IPS DF 19.7 (cell line): ENCODE results near the gene MPND.
"Not testable (repeated sequence)": the region's sequence is repeated elsewhere in the genome, so short reads cannot be mapped to it uniquely, and the experiment has no call there.

ENCODE experiments used
- DNase-seq: peaks from one replicate; pipeline ENCODE4 v3.0.0-alpha.2; 2013; ENCODE audit warnings: low read depth, low spot score

MPND gene

DNA sequence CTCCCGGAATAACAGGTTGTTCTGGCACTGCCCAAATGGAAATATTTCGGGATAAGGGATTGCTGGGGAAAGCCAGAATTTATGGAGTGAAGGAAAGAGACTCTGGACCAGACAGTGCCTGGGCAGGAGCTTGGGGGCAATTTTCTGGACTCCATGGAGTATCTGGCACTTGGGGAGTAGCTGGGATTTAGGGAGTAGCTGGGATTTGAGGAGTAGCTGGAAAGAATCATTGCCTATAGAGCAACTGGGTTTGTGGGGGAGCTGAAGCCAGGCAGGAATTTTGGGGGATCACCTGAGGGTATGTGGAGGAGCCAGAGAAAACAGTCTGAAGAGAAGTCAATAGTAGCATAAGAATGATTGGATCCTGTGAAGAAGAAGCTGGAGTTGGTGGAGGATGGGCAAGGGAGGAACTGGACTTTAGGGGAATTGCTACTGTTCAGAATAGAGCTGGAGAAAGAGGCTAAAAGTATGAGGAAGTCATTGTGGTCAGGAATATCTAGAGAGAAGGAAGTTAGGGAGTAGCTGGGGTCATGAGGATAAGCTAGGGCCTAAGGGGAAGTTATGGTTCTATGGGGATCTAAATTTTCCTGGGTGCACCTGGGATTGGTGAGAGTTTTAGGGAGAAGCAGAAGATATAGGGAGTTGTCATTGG is 24.2 kb upstream of the MPND start:
- no peak for DNase-seq

DNA sequence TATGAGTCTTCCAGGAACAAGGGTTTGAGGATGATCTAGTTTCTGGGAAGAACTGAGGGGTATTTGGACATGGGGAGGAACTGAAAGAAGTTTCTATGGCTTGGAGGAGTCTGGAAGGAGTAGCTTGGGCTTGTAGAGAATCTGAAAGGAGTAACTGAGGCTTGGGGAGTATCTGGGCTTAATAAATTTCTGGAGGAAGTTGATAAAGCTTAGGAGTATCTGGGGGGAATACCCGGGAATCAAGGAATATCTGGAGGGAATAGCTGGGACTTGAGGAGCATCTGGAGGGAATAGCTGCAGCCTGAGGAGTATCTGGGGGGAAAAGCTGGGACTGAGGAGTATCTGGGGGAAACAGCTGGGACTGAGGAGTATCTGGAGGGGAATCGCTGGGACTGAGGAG is 22.9 kb upstream of the MPND start:
- DNase-seq, result no peak

DNA sequence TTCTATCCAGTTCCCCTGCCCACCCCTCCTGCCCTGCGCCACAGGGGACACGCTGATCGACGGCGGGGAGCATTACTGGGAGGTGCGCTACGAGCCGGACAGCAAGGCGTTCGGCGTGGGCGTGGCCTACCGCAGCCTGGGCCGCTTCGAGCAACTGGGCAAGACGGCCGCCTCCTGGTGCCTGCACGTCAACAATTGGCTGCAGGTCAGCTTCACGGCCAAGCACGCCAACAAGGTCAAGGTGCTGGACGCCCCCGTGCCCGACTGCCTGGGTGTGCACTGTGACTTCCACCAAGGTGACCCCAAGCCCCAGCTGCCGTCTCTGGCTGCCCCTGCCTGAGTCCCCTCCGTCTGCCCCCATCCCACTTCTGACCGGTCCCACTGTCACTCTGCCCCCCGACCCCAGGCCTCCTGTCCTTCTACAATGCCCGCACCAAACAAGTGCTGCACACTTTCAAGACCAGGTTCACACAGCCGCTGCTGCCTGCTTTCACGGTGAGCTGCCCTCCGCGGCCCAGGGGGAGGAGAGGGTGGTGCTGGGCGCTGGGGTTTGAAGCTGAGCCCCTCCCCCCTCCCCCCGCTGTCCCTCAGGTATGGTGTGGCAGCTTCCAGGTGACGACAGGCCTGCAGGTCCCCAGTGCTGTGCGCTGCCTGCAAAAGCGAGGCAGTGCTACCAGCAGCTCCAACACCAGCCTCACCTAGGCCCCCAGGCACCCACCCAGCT is 20.3 kb upstream of the MPND start:
- no peak for DNase-seq

DNA sequence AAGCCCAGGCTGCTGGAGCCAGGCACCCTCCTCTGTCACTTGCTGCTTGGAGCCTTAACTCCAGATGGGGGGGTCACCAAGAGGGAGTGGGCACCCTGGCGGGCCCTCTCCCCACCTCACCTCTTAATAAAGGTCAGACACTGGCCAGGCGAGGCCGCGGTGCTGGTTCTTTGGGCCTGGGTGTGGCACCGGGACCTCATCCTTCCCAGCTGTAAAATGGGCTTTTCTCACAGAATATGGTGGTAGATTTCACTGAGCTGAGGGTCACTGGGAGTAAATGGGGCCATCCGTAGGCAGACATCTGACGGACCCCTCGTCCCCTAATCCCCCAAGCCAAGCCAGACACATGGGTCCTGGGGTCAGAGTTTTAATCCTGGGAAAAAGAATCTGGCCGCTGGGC is 19.7 kb upstream of the MPND start:
- no peak for DNase-seq

DNA sequence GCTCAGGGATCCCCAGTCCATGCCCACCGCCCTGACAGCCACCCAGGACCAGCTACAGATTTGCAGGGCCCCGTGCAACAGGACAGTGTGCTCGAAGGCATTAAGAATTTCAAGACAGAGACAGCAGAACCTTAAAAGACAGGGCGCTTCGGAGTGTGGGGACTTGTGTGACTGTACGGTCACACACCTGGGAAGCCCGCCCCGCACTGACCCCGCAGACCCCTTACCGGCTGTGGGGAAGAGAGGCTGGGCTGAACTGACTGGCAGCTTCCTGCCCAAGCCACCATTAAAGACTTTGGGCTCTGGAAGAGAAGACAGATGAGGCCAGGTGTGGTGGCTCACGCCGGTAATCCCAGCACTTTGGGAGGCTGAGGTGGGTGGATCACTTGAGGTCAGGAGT is 19.1 kb upstream of the MPND start:
- no peak for DNase-seq

DNA sequence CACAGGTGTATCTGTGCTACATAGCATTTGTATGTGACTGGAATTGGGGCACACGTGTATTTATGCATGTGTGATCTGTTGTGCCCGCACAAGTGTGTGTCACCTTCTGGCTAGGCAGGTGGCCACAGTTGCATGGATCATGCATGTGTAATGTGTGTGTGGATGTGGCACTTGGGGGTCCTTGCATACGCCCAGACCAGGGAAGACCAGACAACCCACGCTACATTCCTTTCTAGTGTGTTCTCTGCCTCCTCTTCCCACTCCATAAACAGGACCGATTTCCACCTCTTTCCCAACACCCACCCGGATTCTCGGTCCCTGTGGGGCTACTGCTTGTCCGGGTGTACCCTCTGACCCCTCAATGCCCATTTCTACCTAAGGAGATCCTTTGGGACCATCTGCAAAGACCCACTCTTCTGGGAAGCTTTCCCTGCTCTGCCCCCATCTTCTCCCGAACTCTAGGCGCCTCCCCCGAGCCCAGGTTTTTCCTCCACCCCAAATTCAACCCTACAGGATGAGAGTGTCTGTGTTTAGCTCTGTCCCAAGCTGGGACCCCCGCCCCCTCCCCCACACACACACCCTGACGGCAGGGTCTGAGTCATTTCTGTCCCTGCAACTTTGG is 17.0 kb upstream of the MPND start:
- DNase-seq, result no peak

DNA sequence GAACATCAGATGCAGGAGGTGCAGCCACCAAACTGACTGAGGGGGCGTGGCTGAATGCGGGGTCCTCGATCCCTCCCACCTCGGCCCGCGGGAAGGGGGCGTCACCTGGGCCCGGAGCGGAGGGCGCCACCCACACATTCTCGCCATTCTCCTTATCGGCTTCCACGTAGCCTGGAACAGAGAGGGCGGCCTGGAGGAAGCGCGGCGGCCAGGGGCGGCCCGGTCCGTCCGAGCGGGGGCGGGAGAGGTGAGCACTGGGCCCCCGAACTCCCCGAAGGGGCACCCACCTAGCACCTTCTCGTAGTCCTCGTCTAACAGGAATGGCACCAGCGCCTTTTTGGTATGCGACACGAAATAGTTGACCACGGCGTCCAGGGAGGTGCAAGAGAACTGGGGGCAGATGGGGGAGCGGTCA is 16.5 kb upstream of the MPND start:
- no peak for DNase-seq

DNA sequence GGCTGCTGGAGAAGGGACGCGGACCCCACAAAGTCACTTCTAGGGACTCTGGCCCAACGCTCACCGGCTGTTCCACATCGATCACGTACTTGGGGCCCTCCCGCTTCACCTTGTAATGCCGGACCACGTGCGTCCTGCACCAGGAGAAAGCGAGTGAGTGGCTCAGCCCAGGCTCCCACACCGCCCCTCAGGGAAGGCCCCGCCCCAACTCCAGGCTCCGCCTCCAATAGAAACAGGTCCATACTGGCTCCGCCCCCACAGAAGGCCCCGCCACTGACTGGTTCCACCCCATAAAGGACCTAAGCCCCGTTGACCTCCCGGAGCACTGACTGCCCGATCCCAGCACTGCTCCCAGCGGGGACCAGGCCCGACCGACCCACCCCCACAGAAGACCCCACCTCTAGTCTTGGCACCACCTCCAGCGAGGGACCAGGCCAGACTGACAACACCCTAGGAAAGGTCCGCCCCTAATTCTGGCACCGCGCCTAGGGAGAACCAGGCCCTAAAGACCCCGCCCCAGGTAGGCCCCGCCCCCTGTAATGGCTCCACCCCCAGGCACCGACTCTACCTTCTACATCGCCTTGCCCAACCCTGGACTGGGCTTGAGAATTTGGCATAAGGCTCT is 16.0 kb upstream of the MPND start:
- DNase-seq, result no peak

DNA sequence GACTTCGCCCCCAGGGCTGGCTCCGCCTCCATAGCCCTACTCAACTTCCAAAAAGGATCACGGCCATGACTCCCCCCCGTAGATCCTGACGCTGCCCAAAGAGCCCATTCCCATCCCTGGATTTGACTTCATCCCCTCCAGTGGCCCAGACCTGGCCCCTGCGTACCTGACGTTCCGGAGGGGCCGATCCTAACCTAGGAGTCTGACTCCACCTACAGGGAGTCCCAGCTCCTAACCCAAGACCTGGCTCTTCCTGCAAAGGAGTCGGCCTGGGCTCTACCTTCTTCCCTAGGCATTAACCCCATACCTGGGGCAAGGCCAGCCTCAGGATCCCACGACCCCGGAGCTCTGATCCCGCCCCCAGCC is 15.5 kb upstream of the MPND start:
- no peak for DNase-seq

DNA sequence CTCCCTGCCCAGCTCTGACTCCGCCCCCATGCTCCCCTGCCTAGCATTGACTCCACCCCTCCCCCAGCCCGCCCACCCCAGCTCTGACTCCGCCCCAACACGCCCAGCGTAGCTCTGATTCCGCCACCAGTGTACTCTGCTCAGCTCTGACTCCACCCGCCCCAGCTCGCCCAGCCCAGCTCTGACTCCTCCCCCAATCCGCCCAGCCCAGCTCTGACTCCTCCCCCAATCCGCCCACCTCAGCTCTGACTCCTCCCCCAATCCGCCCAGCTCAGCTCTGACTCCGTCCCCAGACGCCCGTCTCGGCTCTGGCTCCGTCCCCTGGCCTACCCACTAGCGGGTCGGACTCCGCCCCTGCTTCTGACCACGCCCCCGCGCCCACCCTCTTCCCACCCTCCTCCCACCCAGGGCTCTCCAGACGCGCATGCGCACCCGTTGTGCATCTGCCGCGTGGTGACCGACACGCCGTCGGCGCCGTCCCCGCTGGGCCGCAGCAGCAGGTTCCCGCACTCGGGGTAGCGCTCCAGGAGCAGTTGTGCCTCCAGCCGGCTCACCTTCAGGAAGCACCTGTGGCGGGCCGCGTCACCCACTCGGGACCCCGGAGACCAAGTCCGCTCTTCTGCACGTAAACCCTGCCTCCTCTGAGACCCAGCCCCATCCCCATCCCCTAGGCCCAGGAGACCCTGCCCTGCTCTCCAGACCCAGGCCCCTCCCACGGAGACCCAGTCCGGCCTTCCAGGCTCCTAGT is 14.9 kb upstream of the MPND start:
- no peak for DNase-seq

DNA sequence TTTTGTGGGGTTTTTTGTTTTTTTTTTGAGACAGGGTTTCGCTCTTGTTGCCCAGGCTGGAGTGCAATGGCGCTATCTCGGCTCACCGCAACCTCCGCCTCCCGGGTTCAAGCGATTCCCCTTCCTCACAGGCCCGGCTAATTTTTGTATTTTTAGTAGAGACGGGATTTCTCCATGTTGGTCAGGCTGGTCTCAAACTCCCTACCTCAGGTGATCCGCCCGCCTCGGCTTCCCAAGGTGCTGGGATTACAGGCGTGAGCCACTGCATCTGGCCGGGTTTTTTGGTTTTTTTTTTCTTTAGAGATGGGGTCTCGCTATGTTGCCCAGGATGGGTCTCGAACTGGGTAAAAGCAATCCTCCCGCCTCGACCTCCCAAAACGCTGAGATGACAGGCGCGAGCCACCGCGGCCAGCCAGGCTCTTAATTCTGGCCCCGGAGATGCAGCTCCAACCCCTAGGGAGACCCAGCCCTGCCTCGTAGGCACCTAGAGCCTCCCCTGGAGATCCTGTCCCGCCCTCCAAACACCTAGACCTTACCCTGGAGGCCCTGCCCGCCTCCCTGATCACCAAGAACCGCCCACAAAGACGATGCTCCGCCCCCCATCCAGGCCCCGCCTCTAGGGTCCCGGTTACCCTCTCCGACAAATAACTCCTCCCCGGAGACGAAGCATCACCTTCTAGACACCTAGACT is 14.2 kb upstream of the MPND start:
- not testable (repeated sequence) for DNase-seq

DNA sequence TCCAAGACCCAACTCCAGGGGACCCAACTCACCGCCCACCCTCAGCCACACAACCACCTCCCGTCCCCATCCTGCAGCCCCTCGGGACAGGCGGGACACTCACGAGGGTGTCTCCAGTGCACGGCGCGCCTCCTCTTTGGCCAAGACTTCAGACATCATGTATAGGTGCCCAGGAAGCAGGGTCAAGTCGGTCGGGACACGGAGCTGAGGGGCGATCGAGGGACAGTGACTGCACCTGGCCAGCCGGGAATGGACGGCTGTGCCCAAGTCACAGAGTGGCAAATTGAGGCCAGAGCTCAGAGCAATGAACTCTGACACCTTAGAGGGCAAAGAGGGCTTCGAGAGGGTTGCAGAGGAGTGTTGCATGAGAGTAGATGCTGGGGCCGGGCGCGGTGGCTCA is 13.5 kb upstream of the MPND start:
- no peak for DNase-seq

DNA sequence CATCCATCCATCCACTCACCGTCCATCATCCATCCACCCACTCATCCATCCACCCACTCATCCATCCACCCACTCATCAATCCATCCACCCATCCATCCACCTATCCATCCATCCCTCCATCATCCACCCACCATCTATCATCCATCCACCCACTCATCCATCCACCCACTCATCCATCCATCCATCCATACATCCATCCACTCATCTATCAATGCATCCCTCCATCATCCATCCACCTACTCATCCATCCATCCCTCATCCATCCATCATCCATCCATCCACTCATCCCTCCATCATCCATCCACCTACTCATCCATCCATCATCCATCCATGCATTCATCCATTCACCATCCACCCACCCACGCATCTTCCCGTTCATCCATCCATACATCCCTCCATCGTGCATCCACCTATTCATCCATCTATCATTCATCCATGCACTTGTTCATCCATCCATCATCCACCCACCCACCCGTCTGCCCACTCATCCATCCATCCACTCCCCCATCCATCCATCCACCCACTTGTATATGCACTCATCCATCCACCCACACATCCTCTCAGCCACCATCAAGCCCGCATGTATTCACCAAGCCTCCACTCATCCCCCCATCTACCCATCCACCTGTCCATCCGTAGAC is 8.3 kb upstream of the MPND start:
- DNase-seq, result no peak

DNA sequence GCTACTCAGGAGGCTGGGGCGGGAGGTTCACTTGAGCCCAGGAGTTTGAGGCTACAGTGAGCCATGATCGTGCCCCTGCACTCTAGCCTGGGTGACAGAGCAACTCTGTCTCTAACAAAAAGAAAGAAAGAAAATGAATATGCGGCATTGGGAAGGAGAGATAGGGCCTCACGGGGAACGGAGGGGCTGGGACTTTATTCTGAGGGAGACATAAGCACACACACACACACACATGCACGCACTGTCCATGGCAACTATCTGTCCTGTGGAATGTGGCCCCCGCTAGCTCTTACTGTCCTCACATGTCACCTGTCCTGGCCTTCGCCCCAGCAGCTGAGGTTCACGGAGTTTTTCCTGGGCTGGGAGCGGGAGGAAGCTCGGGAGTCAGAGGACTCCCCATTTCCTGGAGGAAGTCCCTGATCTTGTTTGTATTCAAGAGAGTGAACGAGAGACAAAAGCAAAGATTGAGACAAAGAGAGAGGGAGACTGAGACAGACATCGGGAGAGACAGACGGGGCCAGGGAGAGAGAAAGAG is 5.4 kb upstream of the MPND start:
- no peak for DNase-seq

DNA sequence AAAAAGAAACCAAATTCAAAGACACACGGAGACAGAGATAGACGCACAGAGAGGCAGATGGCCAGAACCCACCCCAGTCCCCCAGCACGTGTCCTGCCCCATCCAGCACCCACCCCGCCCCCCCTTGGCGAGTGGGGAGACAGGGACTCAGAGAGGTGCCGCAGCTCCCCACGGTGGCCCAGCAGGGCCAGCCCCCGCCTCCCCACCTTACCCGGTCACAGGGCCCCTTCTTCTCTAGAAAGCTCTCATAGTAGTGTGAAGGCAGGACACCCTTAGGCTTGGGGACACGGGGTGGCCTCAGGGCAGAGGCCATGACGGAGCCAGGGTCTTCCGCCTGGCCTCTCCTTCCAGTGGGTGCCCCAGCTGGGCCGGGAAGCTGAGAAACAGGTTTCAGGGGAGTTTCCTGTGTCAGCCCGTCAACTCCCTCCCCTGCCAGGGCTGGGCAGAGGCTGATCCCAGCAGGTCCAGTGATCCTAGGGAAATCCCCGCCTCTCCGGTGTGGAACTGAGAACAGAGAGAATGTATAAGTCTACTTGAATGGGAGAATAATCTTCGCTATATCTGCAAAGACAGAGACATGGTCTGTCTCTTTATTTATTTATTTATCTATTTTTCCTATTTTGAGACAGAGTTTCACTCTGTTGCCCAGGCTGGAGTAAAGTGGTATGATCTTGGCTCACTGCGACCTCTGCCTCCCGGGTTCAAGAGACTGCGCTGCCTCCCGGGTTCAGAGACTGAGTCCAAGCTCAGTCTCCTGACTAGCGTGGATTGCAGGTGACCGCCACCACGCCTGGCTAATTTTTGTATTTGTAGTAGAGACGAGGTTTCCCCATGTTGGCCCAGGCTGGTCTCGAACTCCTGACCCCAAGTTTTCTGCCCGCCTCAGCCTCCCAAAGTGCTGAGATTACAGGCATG is 4.7 kb upstream of the MPND start, which contains the start of gene STAP2:
Gene STAP2 (minus strand): TSS at position 387 of the 915 bp plus-strand sequence. CDS start 74 bp downstream, at position 313.
- no peak for DNase-seq

DNA sequence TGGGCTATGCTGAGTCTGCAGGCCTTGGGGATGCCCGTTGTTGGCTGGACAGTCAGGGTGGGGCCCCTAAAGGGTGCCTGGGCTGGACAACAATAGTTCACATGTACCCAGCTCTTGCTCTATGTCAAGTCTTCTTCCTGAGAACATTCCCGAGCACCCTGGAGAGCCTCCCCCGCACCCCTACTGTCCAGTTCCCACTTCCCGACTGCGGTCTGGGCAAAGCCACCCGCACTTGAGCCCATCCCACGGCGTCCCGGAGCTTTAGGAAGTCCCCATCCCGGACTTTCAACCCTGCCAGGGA is 1.1 kb upstream of the MPND start:
- no peak for DNase-seq

DNA sequence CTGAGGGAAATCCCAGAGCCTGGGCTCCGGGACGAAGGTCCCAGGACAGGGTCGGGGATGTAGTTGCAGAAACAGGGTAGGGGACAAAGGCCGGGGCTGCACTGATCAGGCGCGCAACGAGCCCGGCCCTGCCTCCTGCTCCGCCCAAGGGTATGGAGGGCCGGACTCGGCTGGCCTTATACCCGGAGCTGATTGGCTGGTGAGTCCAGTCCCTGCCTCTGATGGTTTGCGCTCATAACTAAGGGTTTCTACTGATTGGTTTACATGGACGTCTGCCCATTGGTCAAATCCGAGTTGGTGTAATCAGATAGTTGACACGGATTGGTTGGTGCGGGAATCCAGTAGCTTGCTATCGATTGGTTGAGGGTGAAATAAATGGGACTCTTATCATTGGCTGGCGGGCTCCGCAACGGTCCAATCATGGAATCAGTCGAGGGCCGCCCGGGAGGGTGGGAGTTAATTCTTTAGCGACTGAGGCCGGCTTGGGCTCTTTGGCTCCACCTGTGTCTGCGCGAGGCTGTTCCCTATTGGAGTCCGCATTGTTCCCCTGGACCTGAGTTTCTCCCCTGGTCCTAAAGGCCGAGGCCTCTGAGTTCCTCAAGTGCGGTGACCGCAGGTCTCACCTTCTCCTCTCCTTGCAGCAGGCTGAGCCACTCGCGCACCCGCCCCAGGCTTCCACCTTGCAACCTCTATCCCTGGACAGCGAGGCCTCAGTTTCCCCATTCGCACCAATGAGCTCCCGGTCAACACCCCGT is 570 bp upstream of the MPND start:
- DNase-seq, result peak; percentile 100

DNA sequence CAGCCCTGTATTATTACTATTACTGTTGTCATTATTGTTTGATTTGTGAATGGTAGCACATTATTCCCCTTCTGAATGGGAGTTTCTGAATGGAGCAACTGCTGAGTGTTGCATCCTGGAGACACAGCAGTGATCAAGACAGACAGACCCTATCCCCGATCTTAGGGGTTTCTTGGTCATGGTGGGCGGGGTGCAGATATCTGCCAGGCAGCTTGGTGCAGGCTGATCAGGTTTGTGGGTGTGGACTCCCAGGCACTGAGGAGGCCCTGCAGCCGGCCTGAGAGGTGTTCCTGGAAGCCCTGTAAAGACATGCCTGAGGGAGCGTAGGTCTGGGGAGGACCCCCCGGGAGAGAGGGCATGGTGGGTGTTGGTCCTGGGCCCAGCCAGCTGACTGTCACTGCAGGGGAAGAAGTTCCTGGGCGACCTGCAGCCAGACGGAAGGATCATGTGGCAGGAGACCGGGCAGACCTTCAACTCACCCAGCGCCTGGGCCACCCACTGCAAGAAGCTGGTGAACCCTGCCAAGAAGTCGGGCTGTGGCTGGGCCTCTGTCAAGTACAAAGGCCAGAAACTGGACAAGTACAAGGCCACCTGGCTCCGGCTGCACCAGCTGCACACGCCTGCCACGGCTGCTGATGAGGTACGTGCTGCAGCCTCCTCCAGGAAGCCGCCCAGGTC is 2.1 kb downstream of the MPND start:
- no peak for DNase-seq
